ENCODE results near the gene EHMT1. TPM values are rescaled to one million over a fixed set of nuclear protein-coding genes. Genes with fewer than 3 reads are reported as not detected.

EHMT1 gene
- total RNA-seq, 4 donors from 2014 or later = 77.1 to 149 (median 86.6) TPM

- Histone ChIP-seq H3K27ac (no peak overlapping the region), H3K9me3 (no peaks in the 10 kb centered on the region), H3K4me1 (peaks cover 18% of the 10 kb centered on the region), H3K4me3 (no peak overlapping the region), H3K36me3 (no peaks in the 10 kb centered on the region), H3K27me3 (no peaks in the 10 kb centered on the region)
- TF ChIP-seq CTCF (IDR thresholded peaks at IDR 0.05) (no peak), EP300 (IDR thresholded peaks at IDR 0.05) (no peak), POLR2AphosphoS5 (IDR thresholded peaks at IDR 0.05) (no peak)
- WGBS = 96% methylated on average over 19 of the region's 19 CpGs
- no peak for DNase-seq (ENCODE audit: low spot score in 2 of 2)
These were observed 79.0 kb downstream of the EHMT1 start for GRCh38 chr9:137697832-137698231.

- TF ChIP-seq CTCF (IDR thresholded peaks at IDR 0.05) (no peak), POLR2AphosphoS5 (IDR thresholded peaks at IDR 0.05) (no peak), EP300 (IDR thresholded peaks at IDR 0.05) (no peak), POLR2A (IDR thresholded peaks at IDR 0.05) (no peak)
- H3K27me3 ChIP-seq = no peaks in the 10 kb centered on the region
- no peak overlapping the region for H3K4me3 ChIP-seq
- WGBS = 85% methylated on average over 4 of the region's 4 CpGs
- no peak overlapping the region for H3K27ac ChIP-seq
- H3K4me1 ChIP-seq = no peaks in the 10 kb centered on the region
- H3K36me3 ChIP-seq = no peaks in the 10 kb centered on the region
- DNase-seq (ENCODE audit: low spot score in 2 of 2) = no peak
- H3K9me3 ChIP-seq = no peaks in the 10 kb centered on the region
These were observed 82.1 kb downstream of the EHMT1 start for GRCh38 chr9:137700911-137701310.

GRCh38 chr9:137702615-137703379, 84.0 kb downstream of the EHMT1 start:
- H3K36me3 ChIP-seq = no peaks in the 10 kb centered on the region
- 98% methylated on average over 6 of the region's 7 CpGs for WGBS
- no peak overlapping the region for H3K4me3 ChIP-seq
- no peaks in the 10 kb centered on the region for H3K27me3 ChIP-seq
- DNase-seq (ENCODE audit: low spot score in 2 of 2) = no peak
- H3K27ac ChIP-seq = no peak overlapping the region
- no peaks in the 10 kb centered on the region for H3K4me1 ChIP-seq
- no peak for TF ChIP-seq POLR2AphosphoS5 (IDR thresholded peaks at IDR 0.05)
- TF ChIP-seq POLR2A (IDR thresholded peaks at IDR 0.05) = no peak
- no peak for TF ChIP-seq CTCF (IDR thresholded peaks at IDR 0.05)
- no peak for TF ChIP-seq EP300 (IDR thresholded peaks at IDR 0.05)
- H3K9me3 ChIP-seq = no peaks in the 10 kb centered on the region

GRCh38 chr9:137703842-137704508, 85.2 kb downstream of the EHMT1 start:
- no peaks in the 10 kb centered on the region for H3K36me3 ChIP-seq
- no peaks in the 10 kb centered on the region for H3K9me3 ChIP-seq
- no peak overlapping the region for H3K27ac ChIP-seq
- TF ChIP-seq POLR2AphosphoS5 (IDR thresholded peaks at IDR 0.05) (no peak), POLR2A (IDR thresholded peaks at IDR 0.05) (no peak), EP300 (IDR thresholded peaks at IDR 0.05) (no peak), CTCF (IDR thresholded peaks at IDR 0.05) (no peak)
- no peak overlapping the region for H3K4me3 ChIP-seq
- no peak for DNase-seq (ENCODE audit: low spot score in 2 of 2)
- H3K4me1 ChIP-seq = peaks cover 4% of the 10 kb centered on the region
- WGBS = 90% methylated on average over 6 of the region's 6 CpGs
- H3K27me3 ChIP-seq = no peaks in the 10 kb centered on the region

- DNase-seq (ENCODE audit: low spot score in 2 of 2) = no peak
These were observed 86.6 kb downstream of the EHMT1 start for GRCh38 chr9:137705443-137705863.

More at GRCh38 chr9:137705443-137705863, 86.6 kb downstream of the EHMT1 start:
- H3K27me3 ChIP-seq = no peaks in the 10 kb centered on the region
- no peak overlapping the region for H3K27ac ChIP-seq
- H3K9me3 ChIP-seq = no peaks in the 10 kb centered on the region
- H3K36me3 ChIP-seq = no peaks in the 10 kb centered on the region
- no peak overlapping the region for H3K4me3 ChIP-seq
- WGBS = 87% methylated on average over 5 of the region's 8 CpGs
- no peak for TF ChIP-seq CTCF (IDR thresholded peaks at IDR 0.05)
- TF ChIP-seq POLR2AphosphoS5 (IDR thresholded peaks at IDR 0.05) = no peak
- TF ChIP-seq EP300 (IDR thresholded peaks at IDR 0.05) = no peak
- TF ChIP-seq POLR2A (IDR thresholded peaks at IDR 0.05) = no peak
- H3K4me1 ChIP-seq = peaks cover 4% of the 10 kb centered on the region
